Measurements from ENCODE around the gene HOXB4. TPM values are rescaled to one million over a fixed set of nuclear protein-coding genes. Genes with fewer than 3 reads are reported as not detected.

The HOXB4 gene
- total and polyA plus RNA-seq, 2 of the 4 experiments (the other 2 are of a cell fraction), result 2.0 to 8.5 TPM

- no peak overlapping the region for H2AFZ ChIP-seq (replicated peaks; ENCODE audit: low read length, poor library complexity)
- WGBS, 2 experiments (ENCODE audit: extremely low coverage in 2 of 2, insufficient read length in 1 of 2), result no CpG with 5 or more reads among the region's 2 CpGs
- H3K9me1 ChIP-seq (ENCODE audit: insufficient read depth, low read length), result peaks cover 20% of the 10 kb centered on the region
- peak overlapping the region; percentile 99 for H3K23ac ChIP-seq (ENCODE audit: low read depth, low read length)
- peak overlapping the region; percentile 89 for H2BK15ac ChIP-seq (ENCODE audit: low read depth, low read length)
- CTCF ChIA-PET, result no interaction called here
- peak overlapping the region; percentile 47 for H2AK9ac ChIP-seq (replicated peaks; ENCODE audit: low read depth, low read length, poor library complexity)
- H3K4me2 ChIP-seq (ENCODE audit: low read depth, low read length), result peak overlapping the region; percentile 83
- ATAC-seq (ENCODE audit: low read depth), result no peak
- peaks cover 57% of the 10 kb centered on the region for H3K4me1 ChIP-seq (ENCODE audit: control insufficient read depth, insufficient read depth, low read length)
- peak overlapping the region; percentile 47 for H4K5ac ChIP-seq (ENCODE audit: low read depth, low read length)
- H3K9me3 ChIP-seq (ENCODE audit: control insufficient read depth, insufficient read depth, low read length), result no peaks in the 10 kb centered on the region
- intact Hi-C loops (cut with micrococcal nuclease) (no loop called here), dilution Hi-C loops (cut with HindIII; ENCODE audit: low sequenced_read_pairs, unreplicated experiment) (no loop called here), in situ Hi-C loops (cut with MboI; ENCODE audit: low sequenced_read_pairs) (no loop called here)
- peak overlapping the region; percentile 83 for H2BK120ac ChIP-seq (ENCODE audit: low read depth, low read length)
- H2BK5ac ChIP-seq (ENCODE audit: low read depth, low read length, poor library complexity, severe bottlenecking), result peak overlapping the region; percentile 99
- peak overlapping the region; percentile 46 for H3K56ac ChIP-seq (ENCODE audit: extremely low read depth, insufficient read depth, low read length)
- H4K91ac ChIP-seq (ENCODE audit: insufficient read depth, low read depth, low read length), result peak overlapping the region; percentile 96
- no peak for DNase-seq
- H3K4me3 ChIP-seq (ENCODE audit: insufficient read depth, low read depth, low read length), result peak overlapping the region; percentile 9; the same call in 1 of the 2 replicates
- POLR2A ChIA-PET (ENCODE audit: unreplicated experiment), result interaction anchor here (0.6 to 1.3 kb wide), 3 partner anchors 10 to 26 kb away, joined by 3 to 5 read pairs (median 4); no protein-coding TSS in a partner anchor
- TF ChIP-seq MAFK (IDR thresholded peaks at IDR 0.05; ENCODE audit: low read depth, low read length), result no peak
- TF ChIP-seq CEBPB (IDR thresholded peaks at IDR 0.05; ENCODE audit: low read depth, low read length), result no peak
- TF ChIP-seq CHD1 (IDR thresholded peaks at IDR 0.05; ENCODE audit: low read depth, low read length), result no peak
- TF ChIP-seq RAD21 (IDR thresholded peaks at IDR 0.05; ENCODE audit: low read length), result no peak
- TF ChIP-seq, protein P1, sequence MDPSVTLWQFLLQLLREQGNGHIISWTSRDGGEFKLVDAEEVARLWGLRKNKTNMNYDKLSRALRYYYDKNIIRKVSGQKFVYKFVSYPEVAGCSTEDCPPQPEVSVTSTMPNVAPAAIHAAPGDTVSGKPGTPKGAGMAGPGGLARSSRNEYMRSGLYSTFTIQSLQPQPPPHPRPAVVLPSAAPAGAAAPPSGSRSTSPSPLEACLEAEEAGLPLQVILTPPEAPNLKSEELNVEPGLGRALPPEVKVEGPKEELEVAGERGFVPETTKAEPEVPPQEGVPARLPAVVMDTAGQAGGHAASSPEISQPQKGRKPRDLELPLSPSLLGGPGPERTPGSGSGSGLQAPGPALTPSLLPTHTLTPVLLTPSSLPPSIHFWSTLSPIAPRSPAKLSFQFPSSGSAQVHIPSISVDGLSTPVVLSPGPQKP (IDR thresholded peaks at IDR 0.05; ENCODE audit: borderline replicate concordance, low read depth, low read length), result no peak
- TF ChIP-seq RCOR1 (IDR thresholded peaks at IDR 0.05; ENCODE audit: insufficient replicate concordance, low read length), result no peak
- peak overlapping the region; percentile 95 for H3K14ac ChIP-seq (replicated peaks; ENCODE audit: low read depth, low read length)
- H3K36me3 ChIP-seq (ENCODE audit: control insufficient read depth, insufficient read depth, low read length), result peaks cover 51% of the 10 kb centered on the region; the same call in 1 of the 2 replicates
- H3K18ac ChIP-seq (ENCODE audit: low read depth, low read length), result peak overlapping the region; percentile 78
- BruUV-seq (replicated peaks), result no TSS peak
- H2BK20ac ChIP-seq (ENCODE audit: low read depth, low read length), result peak overlapping the region; percentile 59
- peak overlapping the region; percentile 99 for H3K4ac ChIP-seq (ENCODE audit: low read depth, low read length)
- H3K27ac ChIP-seq (ENCODE audit: insufficient read depth, low read length), result peak overlapping the region; percentile 93
- H4K8ac ChIP-seq (ENCODE audit: low read depth in 2 of 2, low read length in 2 of 2), result peak overlapping the region; percentile 77 to 92
- H4K20me1 ChIP-seq (ENCODE audit: insufficient read depth, low read length), result peaks cover 17% of the 10 kb centered on the region
- H3K9ac ChIP-seq (ENCODE audit: low read depth, low read length), result peak overlapping the region; percentile 92
- H3K27me3 ChIP-seq (ENCODE audit: control insufficient read depth, insufficient read depth, low read length), result no peaks in the 10 kb centered on the region
- H3K79me1 ChIP-seq (ENCODE audit: low read depth in 1 of 2, low read length in 2 of 2), result peaks cover 0 to 13% of the 10 kb centered on the region in 2 experiments; a peak in 1 of 4 replicates
- H2AK5ac ChIP-seq (ENCODE audit: low read depth, low read length), result peak overlapping the region; percentile 84
These were observed 10.3 kb downstream of the HOXB4 start for GRCh38 chr17:48567646-48568354.
